ENCODE results near the gene DOCK11.
A peak's percentile ranks its signal among the peaks of the same experiment; 100 is the strongest.
"Not testable (repeated sequence)": the region's sequence is repeated elsewhere in the genome, so short reads cannot be mapped to it uniquely, and the experiment has no call there.

Gene DOCK11

GRCh38 chrX:118495061-118495921 lies at the start of gene DOCK11:
Gene DOCK11 (plus strand): TSS chrX:118495815. CDS start chrX:118495972, 157 bp downstream.
- peak; percentile 47 to 67 (median 61) for DNase-seq (ENCODE audit: low read depth in 3 of 3, low spot score in 1 of 3)

GRCh38 chrX:118448273-118448783 lies 47.3 kb upstream of the DOCK11 start:
- DNase-seq (ENCODE audit: low read depth in 3 of 3, low spot score in 1 of 3): no peak

GRCh38 chrX:118455013-118455412 lies 40.6 kb upstream of the DOCK11 start:
- no peak for DNase-seq (ENCODE audit: low read depth in 3 of 3, low spot score in 1 of 3)

- peak in 1 of 3 donors; percentile 1 for DNase-seq (ENCODE audit: low read depth in 3 of 3, low spot score in 1 of 3)
Observed at GRCh38 chrX:118459494-118459893, 36.1 kb upstream of the DOCK11 start.

GRCh38 chrX:118464501-118464900 lies 31.1 kb upstream of the DOCK11 start:
- no peak for DNase-seq (ENCODE audit: low read depth in 3 of 3, low spot score in 1 of 3)

GRCh38 chrX:118468122-118468521 lies 27.5 kb upstream of the DOCK11 start:
- DNase-seq (ENCODE audit: low read depth in 3 of 3, low spot score in 1 of 3): no peak

- DNase-seq (ENCODE audit: low read depth in 3 of 3, low spot score in 1 of 3): not testable (repeated sequence)
Observed at GRCh38 chrX:118470721-118471347, 24.8 kb upstream of the DOCK11 start.

- no peak for DNase-seq (ENCODE audit: low read depth in 3 of 3, low spot score in 1 of 3)
Observed at GRCh38 chrX:118474586-118474985, 21.0 kb upstream of the DOCK11 start.

GRCh38 chrX:118475903-118476302 lies 19.7 kb upstream of the DOCK11 start:
- no peak for DNase-seq (ENCODE audit: low read depth in 3 of 3, low spot score in 1 of 3)

GRCh38 chrX:118480172-118480571 lies 15.4 kb upstream of the DOCK11 start:
- no peak for DNase-seq (ENCODE audit: low read depth in 3 of 3, low spot score in 1 of 3)

- not testable (repeated sequence) for DNase-seq (ENCODE audit: low read depth in 3 of 3, low spot score in 1 of 3)
Observed at GRCh38 chrX:118482384-118482783, 13.2 kb upstream of the DOCK11 start.

GRCh38 chrX:118484216-118484903 lies 11.3 kb upstream of the DOCK11 start:
- DNase-seq (ENCODE audit: low read depth in 3 of 3, low spot score in 1 of 3): no peak

- DNase-seq (ENCODE audit: low read depth in 3 of 3, low spot score in 1 of 3): not testable (repeated sequence)
Observed at GRCh38 chrX:118486693-118487092, 8.9 kb upstream of the DOCK11 start.

- no peak for DNase-seq (ENCODE audit: low read depth in 3 of 3, low spot score in 1 of 3)
Observed at GRCh38 chrX:118493016-118493415, 2.6 kb upstream of the DOCK11 start.

GRCh38 chrX:118493653-118494297 lies 1.8 kb upstream of the DOCK11 start:
- no peak for DNase-seq (ENCODE audit: low read depth in 3 of 3, low spot score in 1 of 3)

GRCh38 chrX:118495958-118496762 lies 545 bp downstream of the DOCK11 start:
- peak; percentile 39 to 53 (median 52) for DNase-seq (ENCODE audit: low read depth in 3 of 3, low spot score in 1 of 3)

- DNase-seq (ENCODE audit: low read depth in 3 of 3, low spot score in 1 of 3): no peak
Observed at GRCh38 chrX:118496763-118497079, 1.1 kb downstream of the DOCK11 start.

- DNase-seq (ENCODE audit: low read depth in 3 of 3, low spot score in 1 of 3): no peak
Observed at GRCh38 chrX:118497180-118497818, 1.7 kb downstream of the DOCK11 start.

- no peak for DNase-seq (ENCODE audit: low read depth in 3 of 3, low spot score in 1 of 3)
Observed at GRCh38 chrX:118498351-118498750, 2.7 kb downstream of the DOCK11 start.

- DNase-seq (ENCODE audit: low read depth in 3 of 3, low spot score in 1 of 3): no peak
Observed at GRCh38 chrX:118498755-118499154, 3.1 kb downstream of the DOCK11 start.
